DND-41 (cell line): ENCODE results near the gene HSPA12B.

Experiments
- EZH2 ChIP-seq: IDR thresholded peaks from 3 replicates; pipeline ENCODE4 v1.6.1; 2012; ENCODE audit warnings: borderline replicate concordance, low read depth, mild to moderate bottlenecking, moderate library complexity, low read length, inconsistent platforms; ENCODE audit not compliant: severe bottlenecking
- TF ChIP-seq, protein P1 (sequence below): IDR thresholded peaks from 2 replicates; pipeline ENCODE4 v1.5.1; 2012; ENCODE audit warnings: borderline replicate concordance, low read length, moderate library complexity, mild to moderate bottlenecking; ENCODE audit not compliant: poor library complexity, severe bottlenecking; ENCODE audit errors: extremely low read depth

DNA sequence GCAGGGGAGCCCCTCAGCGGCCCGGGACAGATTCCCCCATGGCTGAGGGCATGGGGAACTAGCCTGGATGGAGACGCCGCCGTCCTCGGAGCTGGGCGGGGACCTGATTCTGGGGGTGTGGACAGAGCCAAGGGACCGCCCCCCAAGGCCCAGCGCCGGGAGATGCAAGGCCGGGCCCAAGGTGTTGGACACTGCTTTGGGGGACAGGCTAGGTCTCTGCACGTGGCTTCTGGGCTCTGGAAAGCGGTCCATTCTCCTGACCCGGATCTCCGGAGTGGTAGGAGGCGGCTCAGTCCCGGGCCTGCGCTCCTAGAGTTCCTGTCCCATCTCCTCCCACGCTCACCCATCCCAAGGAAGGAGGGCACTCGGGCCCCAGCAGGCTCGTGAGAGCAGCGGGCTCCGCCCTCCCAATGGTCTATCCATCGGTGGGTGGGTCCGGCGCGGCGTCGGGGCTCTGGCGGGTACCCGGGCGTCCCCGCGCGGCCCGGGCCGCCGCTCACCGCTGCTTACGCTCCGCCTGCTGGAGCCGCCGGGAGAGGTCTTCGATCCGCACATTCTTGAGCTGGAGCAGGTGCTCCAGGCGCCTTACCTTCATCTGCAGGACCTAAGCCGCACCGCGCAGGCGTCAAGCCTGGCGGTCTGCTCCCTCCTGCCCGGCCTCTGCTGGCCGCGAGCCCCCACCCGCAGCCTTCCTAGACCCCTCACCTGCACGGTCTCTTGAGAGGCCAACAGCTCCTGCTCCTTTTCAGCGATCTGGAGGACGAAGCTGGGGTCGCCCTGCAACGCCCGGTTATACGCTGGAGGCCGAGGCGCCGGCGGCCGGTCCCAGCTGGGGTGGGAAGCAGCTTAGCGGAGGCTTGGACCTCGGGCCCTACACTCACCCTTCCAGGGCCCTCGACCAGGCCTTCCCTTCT lies 45.5 kb downstream of the HSPA12B start:
- TF ChIP-seq, protein P1, sequence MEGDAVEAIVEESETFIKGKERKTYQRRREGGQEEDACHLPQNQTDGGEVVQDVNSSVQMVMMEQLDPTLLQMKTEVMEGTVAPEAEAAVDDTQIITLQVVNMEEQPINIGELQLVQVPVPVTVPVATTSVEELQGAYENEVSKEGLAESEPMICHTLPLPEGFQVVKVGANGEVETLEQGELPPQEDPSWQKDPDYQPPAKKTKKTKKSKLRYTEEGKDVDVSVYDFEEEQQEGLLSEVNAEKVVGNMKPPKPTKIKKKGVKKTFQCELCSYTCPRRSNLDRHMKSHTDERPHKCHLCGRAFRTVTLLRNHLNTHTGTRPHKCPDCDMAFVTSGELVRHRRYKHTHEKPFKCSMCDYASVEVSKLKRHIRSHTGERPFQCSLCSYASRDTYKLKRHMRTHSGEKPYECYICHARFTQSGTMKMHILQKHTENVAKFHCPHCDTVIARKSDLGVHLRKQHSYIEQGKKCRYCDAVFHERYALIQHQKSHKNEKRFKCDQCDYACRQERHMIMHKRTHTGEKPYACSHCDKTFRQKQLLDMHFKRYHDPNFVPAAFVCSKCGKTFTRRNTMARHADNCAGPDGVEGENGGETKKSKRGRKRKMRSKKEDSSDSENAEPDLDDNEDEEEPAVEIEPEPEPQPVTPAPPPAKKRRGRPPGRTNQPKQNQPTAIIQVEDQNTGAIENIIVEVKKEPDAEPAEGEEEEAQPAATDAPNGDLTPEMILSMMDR: no peak
- TF ChIP-seq EZH2: no peak
